Activated T-helper 9 cell treated with anti-CD3 and anti-CD28 coated beads, Interleukin-2, amount 50 U/mL, for 16 hours (primary cell): ENCODE results near the gene MAGEA12.
"Not testable (repeated sequence)": the region's sequence is repeated elsewhere in the genome, so short reads cannot be mapped to it uniquely, and the experiment has no call there.

Experiments
- DNase-seq: peaks from one replicate; pipeline ENCODE4 v3.0.0-alpha.2; 2020; ENCODE audit warnings: low read depth

The MAGEA12 gene

DNA sequence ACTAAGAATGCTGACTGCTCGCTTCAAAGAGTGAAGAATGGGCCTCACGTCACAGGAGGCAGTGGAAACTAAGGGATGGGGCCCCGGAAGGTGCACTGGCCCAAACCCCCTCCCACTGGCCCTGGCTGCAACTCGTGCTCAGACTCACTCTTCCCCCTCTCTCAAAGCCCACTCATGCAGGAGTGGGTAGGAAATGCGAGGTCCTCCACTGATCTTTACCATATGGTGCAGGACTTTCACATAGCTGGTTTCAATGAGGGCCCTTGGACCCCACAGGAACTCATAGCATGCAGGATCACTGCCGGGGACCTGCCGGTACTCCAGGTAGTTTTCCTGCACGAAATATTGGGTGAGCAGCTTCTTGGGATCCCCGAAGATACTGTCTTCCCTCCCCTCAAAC lies 33.0 kb downstream of the MAGEA12 start:
- not testable (repeated sequence) for DNase-seq

DNA sequence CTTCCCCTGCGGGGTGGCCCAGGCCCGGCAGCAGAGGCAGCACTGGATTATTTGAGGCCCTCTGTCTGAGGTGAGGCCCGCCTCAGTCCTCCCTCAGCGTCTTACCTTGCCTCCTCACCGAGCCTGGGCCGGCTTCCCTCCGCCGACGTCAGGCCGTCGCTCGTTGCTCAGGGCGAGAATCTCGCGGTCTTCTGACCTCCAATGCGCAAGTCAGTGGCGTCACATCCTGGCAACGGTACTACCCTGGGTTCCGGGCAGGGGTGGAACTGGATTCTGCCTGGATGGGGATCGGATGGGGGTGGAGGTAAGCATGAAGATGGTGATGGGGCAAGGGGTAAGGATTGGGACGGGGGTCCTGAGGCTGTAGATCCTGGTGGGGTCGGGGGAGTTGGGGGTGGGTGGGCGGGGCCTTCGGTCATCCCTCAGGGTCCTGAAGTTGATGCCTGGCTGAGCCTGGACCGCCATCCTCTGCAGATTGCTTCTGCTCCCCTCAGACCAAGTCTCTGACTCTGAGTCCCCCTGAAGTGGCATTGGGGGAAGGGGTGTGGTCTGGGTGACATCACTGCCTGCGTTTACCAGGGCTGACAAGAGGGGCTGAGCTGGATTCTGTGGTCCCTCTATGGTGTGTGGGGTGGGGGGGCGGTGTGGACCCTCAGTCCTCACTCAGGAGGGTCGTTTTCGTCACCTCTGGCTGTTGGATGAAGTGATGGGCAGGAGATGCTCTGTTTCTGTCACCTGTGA lies 36.2 kb downstream of the MAGEA12 start, which contains the start of gene MAGEA6:
MAGEA6 (minus strand) TSS at position 141 of the 741 bp plus-strand sequence. CDS start 2,039 bp downstream, outside the sequence.
- DNase-seq, result not testable (repeated sequence)

- not testable (repeated sequence) for DNase-seq
Measured at GRCh38 chrX:152787062-152787461, 53.5 kb downstream of the MAGEA12 start.
